OCI-M1 (cell line): ENCODE measurements around the gene CHI3L2.

ENCODE experiments used
- DNase-seq: peaks from one replicate; lab custom pipeline; 2025; lab: John Stamatoyannopoulos, UW

CHI3L2 gene

DNA sequence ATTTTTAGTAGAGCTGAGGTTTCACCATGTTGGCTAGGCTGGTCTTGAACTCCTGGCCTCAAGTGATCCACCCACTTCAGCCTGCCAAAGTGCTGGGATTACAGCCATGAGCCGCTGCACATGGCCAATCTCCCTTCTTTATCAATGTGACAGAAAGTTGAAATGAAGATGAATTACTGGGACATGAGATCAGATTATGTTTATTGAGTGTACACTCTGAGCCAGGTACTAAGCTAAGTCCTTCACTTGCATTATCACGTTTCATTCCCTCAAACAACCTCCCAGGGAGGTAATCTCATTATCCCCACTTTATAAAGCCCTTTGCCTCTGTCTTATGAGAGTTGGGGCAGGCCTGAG, 6.3 kb upstream of the CHI3L2 start:
- DNase-seq: no peak

DNA sequence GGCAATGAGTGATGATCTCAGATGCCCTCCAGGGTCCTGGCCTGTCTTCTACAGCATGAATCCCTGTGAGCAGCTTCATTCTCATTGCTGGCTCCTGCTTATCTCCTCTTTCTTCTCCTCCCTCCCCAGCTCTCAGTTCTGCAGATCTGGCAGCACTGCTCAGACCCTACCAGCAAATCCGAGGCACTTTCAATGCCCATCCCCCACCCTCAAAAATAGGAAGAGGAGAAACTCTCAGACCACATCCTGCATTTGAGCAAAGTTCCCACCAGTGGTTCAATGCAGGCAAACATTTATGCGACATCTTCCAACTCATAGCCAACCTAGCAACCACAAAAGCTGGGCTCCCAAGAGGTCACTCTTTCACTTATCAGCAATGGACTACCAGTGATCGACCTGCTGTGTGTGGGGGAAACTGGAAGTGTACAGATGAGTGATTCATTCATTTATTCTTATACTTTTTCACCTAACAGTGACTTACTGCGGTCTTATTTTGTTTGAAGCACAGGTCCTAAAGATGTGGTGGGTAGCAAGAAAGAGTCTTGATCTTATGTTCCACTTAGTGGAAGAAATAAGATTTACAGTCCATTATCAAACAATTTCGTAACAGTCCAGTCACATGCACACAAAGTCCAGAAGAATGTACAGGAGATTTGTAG, 5.8 kb upstream of the CHI3L2 start:
- peak; percentile 91 for DNase-seq

DNA sequence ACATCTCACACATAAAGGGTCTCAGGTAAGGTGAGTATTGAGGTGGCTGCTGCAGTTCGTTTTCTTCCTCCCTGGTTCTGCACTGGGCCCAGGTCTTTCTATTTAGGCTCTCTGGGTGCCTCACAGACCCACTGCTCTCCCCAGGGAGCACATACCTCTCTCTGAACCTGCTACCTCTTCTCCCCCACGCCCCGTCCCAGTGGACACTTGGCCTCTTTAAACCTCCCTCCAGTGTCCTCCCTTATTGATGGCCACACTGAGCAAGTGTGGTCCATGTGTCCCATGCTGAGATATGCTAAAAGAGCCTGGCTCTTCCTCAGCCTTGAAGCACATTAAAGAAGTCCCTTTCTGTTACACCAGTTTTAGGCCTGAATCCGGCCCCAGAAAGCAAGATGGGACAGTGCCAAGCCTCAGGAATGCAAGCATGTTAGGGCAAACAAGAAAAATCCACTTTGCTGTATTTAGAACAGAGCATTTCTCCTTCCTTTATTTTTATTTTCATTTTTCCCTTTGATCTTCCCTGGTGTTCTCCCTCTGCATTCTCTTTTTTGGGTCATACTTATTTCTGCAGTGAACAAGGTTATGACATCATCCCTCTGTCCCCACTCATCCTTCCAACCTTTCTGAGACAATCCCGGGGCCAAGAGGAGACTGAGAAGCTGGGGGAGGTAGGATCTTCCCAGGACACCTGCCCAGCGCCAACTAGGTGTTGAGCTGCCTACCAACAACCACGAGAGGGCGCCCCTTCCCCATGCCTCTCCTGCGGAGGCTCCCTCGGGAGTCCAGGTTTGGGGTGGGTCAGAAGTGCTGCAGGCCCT, 5.0 kb upstream of the CHI3L2 start:
- DNase-seq: peak; percentile 76

DNA sequence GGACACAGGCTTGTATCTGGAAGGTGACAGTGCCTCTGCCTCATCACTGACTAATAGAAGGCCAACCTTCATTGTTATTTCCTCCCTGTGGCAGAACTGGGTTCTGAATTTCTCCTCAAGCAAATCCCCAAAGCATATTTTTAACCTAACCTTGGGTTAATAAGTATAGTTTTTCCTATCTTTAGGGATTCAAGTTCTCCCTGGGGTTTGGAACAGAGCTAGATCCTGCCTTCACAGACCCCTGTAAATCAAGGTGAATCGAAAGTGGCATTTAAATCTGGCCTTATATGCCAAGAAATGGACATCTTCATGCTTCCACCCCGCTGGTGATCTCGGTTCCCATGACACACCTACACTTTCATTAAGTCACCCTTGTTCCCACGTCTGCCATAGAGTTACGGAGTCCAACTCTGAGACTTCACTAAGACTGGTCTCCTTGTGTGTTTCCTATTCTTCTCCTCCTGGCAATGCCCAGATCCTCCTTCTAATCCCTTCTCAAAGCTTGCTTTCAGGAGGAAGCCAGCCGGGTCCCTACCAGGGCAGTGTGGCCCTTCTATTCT, 4.3 kb upstream of the CHI3L2 start:
- no peak for DNase-seq

DNA sequence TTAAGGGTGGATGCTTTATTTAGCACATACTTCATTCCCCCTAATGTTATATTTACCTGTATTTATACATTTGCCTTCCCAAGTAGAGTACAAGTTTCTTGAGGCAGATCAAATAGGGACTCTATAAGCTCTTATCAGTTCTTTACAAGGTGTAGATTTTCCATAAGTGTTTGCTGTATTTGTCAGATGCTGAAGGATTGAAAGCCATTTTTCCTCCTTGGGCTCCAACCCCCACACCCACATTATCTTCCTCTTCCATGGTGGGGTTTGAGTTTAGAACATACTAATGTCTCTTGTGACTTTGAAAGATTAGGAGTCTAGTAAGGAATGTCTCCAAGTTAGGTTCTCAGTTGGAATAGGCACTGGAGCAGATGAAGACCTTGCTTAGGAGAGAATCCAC, 2.4 kb upstream of the CHI3L2 start:
- DNase-seq: no peak

DNA sequence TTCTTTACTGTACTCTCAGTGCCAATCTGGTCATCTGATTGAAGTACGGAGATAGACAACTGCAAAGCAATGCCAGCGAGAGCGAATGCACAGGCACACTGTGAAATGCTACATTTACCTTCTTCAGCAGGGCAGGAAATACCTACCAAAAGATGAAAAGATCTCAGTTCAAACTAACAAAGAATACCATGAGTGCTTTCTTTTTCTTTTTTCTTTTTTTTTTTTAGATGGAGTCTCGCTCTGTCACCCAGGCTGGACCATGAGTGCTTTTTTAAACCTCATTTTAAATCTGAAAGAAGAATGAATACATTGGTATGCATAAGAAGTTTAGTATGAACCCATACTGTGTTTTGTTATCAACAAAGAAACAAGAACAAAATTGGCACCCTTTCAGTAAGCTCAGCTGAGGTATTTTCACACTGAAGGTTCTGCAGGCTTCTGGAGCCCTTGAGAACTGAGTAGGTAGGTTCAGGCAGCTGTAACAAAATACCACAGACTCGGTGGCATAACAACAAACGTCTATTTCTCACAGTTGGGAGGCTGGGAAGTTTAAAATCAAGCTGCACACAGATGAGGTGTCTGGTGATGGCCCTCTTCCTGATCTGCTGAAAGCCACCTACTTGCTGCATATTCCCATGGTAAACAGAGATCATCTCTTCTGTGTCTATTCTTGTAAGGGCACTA, 1.7 kb upstream of the CHI3L2 start:
- DNase-seq: no peak

DNA sequence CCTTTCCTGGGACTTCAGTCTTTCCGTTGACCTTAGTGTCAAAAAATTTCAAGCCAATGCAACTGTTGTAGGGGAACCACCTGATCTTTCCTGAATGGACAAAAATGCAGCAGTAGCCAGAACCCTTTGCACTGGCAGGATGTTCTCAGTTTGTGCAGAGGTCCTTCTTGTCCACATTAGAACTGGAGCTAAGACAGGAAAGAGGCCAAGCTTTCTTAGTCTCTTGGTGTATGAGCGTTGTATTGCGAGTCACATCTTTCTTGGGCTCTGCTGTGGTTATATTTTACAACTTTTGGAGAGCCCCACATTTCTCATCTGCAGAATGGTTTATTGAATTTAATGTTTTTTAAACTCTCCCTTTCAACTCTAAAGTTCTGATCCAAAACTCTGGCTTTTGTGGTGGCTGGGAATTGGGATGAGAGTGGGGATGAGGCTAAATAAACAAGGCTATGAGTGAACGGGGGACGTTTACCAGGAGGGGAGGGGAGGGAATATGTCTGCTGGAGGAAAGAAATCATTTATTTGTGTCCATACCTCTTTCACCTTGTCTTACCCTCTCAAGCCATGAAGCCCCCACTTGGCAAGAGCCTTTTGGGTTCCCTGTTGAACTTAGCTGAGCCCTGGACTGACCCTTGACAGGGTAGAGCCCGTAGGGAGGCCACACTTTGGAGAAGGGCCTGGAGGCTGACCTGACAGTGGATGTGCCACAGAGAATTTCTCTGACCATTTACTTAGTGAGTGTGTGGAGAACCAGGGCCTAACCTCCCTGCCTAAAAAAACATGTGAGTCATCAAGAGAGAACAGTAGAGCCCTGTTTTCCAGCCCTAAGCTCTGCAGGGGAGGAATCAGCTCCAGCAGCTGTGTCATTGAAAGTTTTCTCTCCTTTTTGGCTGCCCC, 586 bp downstream of the CHI3L2 start:
- DNase-seq: no peak

DNA sequence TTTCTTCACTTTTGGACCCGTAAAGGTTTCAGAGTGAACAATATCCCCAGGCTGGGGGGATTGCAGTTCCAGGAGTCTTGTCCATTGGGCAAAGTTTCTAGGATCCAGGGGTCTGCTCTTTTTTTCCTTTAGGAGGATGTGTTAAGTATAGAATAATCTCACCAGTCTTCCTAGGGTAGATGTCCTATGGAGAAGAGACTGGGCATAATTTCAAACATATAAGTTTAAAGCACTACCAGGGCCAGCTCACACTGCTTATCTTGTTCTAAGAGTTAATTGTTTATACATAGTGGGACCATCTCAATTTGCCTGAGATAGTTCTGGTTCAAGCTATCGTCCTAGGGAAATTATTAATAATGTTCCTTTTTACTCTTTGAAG, 1.2 kb downstream of the CHI3L2 start:
- DNase-seq: no peak

DNA sequence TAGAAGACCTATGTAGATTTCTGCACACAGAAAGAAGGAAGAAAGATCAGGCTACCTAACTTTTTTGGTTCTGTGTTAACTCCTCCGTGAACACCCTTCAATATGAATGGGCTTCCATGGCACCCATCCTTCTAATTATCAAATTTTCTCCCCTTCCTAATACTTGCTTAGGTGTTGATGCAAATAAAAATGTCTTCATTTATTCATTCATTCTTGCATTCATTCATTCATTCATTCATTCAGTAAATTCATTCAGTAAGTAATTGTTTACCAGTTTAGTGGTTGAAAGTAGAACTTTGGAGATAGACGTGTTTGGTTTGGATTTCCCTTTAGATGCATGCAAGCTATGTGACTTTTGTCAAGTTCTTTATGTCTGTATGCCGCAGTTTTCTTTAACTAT, 4.6 kb downstream of the CHI3L2 start:
- no peak for DNase-seq

DNA sequence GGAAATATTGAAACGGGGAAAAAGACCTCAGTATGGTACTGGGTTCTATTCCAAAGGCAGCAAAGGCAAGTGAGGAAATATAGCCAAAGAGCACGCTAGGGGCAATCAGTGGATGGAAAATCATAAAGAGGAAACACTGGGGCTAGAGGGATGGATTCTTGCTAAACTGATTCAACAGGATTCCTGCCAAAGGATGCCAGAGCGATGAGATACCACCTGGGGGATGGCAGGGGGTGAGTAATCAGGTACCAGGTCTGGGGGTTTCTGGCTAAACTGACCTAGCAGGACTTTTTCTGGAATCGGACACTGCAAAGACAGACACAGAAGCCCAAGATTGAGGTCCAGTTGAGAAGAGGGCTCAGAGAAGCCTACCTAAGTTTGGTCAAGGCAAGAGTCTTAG, 6.7 kb downstream of the CHI3L2 start:
- no peak for DNase-seq

DNA sequence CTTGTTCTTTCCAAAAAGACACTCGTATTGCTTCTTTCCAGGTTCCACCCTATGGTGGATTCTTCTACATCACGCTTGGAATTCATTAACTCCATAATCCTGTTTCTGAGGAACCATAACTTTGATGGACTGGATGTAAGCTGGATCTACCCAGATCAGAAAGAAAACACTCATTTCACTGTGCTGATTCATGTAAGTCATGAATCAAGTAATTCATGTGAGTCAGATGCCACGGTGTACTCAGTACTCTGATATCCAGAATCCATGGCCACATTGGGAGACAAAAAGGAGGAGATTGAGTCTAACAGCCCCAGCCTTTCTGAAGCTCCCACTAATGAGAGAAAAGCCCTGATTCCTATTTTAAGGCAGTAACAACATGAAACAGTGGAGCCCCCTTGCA, 7.4 kb downstream of the CHI3L2 start:
- DNase-seq: no peak

DNA sequence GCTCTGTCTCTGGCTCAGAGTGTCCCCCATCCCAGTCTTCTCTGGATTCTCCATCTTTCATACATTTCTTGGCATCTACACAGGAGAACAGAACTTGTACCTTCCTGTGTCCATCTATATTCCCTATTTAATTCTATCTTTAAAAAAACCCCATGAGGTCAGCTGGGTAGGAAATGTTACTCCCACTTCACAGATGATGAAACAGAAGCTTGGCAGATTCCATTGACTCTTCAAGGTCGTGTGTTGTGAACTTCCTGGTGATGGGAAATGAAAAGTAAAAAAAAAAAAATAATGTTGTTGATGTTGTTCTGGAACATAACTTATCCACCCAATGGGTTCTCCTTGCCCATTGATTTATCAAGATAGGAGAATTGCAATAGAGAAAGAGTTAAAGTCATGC, 8.9 kb downstream of the CHI3L2 start:
- DNase-seq: no peak

DNA sequence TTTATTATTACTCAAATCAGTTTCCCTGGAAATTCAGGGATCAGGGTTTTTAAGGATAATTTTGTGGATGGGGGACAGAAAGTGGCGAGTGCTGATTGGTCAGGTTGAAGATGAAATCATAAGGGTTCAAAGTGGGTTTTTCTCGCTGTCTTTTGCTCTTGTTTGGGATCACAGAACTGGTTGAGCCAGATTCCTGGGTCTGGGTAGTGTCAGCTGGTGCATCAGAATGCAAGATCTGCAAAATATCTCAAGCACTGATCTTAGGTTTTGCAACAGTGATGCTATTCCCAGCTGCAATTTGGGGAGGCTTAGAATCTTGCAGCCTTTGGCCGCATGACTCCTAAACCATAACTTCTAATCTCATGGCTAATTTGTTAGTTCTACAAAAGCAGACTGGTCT, 9.3 kb downstream of the CHI3L2 start:
- no peak for DNase-seq

DNA sequence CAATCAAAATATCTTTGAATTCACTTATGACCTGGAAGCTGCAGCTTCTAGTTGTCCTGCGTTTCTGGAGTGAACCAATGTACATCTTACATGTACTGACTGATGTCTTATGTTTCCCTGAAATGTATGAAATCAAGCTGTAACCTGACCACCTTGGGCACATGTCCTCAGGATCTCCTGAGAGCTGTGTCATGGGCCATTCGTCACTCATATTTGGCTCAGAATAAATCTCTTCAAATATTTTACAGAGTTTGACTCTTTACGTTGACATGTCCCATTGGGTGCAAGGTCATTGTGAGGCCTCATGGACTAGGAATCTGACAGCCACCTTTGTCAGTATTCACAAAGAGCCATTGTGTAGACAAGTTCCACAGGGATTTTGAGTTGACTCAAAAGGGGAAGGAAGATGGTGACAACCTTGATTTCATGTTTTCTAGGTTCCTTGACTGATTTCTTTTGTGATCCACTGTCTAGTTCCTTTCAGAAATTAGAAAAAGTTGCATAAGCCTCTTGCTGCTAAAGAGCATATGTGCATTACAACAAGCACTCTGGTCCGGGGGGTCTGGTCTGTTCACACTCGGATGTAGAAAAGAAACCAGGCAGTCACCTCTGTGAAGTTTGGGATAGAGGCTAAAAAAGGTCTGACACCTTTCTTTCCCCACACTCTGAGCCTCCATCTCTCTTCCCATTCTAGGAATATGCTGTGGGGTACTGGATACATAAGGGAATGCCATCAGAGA, 10.7 kb downstream of the CHI3L2 start:
- DNase-seq: no peak

DNA sequence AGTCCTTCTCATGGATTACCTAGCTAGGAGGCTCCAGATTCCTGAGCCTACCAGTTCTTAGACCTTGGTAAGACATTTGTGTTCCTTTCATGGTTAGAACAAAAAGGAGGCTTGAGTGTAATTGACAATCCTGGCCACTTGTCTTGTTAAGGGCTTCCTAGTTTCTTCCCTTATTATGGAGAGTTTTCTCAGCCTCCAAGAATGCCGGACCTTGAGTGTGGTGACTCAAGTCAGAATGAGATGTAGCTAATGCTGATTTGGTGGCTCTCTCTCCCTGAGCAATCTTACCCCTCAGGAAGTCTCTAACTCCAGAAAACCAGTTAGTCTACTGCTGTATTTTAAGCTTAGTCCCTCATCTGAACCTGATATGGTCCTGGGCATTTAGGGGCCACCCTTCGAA, 14.3 kb downstream of the CHI3L2 start:
- no peak for DNase-seq

DNA sequence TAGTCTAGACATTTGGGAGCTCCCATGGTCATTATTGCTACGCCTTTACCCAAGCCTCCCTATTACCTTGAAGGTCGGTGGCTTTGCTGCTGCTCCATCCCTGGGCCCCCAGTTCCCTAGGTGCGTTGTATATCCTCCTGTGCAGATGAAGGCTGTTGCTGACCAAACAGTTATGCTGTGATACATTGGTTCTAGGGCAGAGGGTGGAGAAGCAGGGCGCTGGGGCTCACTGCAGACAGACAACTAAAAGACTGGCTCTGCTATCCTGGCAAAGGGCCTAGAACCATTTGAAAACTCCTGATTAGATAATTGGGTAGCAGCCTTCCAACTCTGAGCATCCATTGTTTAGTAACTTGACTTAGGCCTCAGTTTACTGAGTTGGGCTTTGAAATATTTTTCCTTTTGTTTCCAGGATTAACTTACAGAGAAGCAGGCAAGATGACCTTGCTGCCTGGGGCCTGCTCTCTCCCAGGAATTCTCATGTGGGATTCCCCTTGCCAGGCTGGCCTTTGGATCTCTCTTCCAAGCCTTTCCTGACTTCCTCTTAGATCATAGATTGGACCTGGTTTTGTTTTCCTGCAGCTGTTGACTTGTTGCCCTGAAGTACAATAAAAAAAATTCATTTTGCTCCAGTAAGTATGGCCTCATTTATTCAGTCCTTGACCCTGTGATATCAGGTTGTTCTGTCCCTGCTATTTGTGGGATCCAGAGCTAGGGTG, 15.5 kb downstream of the CHI3L2 start:
- DNase-seq: no peak

DNA sequence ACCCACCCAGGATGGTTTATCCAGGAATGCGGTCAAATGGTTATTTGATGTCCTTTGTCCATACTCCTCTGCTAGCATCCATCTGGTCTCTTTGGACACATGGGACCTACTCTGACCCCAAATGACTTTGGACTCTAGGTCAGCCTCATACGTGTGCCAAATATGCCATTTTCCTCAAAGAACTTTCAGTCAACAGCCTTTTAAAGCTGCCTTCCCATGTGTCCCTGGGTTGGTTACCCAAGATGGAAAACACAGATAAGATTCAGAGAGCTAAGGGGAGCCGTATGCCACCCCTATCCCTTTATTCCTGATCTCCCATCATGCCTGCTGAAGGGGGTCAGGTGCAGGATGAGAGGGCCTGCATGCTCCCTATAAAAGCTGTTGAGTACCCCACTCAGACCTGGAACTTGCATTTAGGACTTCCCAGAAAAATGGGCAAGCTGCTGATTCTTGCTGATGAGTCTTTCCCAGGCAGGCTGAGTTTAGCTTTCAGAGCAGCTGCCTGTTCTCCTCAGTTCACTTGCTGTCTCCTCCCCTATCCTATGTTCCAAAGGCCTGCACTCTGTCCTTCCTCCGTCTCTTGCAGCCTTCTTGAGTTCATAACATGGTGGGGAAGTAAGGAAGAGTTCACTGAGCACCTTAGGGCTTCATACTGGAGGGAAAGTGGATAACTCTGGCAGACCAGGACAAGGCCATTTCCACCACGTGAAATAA, 19.8 kb downstream of the CHI3L2 start:
- DNase-seq: no peak

DNA sequence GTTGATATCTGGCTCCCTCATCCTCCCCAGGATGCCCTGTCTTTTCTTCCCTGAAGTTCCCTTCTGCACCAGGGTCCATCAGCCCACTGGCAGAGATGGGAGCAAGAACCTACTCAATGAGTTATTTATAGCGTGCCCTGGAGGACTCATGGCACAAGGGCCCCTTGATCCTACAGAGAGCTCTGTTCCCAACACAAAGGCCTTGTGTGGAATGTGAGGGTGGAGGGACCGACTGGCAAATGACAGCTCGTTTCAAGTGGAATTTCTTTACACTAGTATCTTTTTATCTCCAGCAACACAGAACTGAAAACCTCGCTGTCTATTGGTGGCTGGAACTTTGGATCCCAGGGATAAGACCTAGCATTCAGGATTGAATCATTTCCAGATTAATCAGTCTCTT, 22.4 kb downstream of the CHI3L2 start:
- DNase-seq: no peak

DNA sequence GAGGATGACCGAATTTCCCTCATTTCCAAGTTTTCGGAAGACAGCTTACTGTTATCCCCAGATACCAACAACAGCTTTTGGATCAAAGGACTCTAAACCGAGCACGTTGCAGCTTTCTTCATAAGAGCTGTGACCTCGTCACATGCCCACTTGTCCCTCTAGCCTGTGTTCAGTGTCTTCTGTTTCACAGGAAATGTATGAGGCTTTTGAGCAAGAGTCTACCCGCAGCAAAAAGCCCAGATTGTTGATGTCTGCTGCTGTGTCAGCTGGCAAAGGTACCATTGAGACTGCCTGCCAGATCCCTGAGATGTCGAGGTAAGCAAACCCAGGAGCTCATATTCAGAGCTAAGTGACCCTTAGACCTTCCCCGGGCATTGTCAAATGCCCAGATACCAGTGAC, 24.1 kb downstream of the CHI3L2 start:
- no peak for DNase-seq

DNA sequence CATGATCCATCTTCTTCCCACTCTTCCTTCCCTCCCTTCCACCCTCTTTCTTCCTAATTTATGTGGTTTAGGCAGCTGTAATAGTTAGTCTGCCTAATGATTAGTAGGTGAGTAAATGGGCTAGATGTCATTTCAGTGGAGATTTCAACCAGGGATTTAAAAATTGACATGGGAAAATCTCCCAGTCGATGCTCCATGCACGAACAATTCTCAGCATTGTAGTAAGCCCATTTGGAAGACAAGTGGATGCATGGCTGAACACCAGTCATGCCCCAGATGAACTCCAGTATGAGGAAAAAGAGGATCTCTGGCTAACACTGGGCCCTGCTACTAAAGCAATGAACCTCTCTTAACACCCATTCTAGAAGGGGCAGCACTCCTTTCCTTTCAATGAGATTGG, 25.3 kb downstream of the CHI3L2 start:
- no peak for DNase-seq
